DMS 273 (cell line): ENCODE data around the gene ANXA4.
"Not testable (repeated sequence)": the region's sequence is repeated elsewhere in the genome, so short reads cannot be mapped to it uniquely, and the experiment has no call there.

Source experiments
- DNase-seq: peaks from one replicate; lab custom pipeline; 2025; ENCODE audit not compliant: unreplicated experiment; lab: John Stamatoyannopoulos, UW

The ANXA4 gene

GRCh38 chr2:69802781-69803367, 60.9 kb downstream of the ANXA4 start:
- not testable (repeated sequence) for DNase-seq

- no peak for DNase-seq
Measured at GRCh38 chr2:69804416-69804815, 62.5 kb downstream of the ANXA4 start.

GRCh38 chr2:69805887-69806286, 64.0 kb downstream of the ANXA4 start:
- no peak for DNase-seq

- DNase-seq = no peak
Measured at GRCh38 chr2:69807821-69808540, 66.0 kb downstream of the ANXA4 start.

GRCh38 chr2:69810550-69810949, 68.6 kb downstream of the ANXA4 start:
- DNase-seq = no peak

- no peak for DNase-seq
Measured at GRCh38 chr2:69811018-69811417, 69.1 kb downstream of the ANXA4 start.

- no peak for DNase-seq
Measured at GRCh38 chr2:69811591-69811990, 69.7 kb downstream of the ANXA4 start.

GRCh38 chr2:69815717-69816116, 73.8 kb downstream of the ANXA4 start:
- DNase-seq = no peak

- peak; percentile 94 for DNase-seq
Measured at GRCh38 chr2:69816923-69817542, 75.1 kb downstream of the ANXA4 start.

GRCh38 chr2:69817729-69818501, 76.0 kb downstream of the ANXA4 start:
- DNase-seq = peak; percentile 19

- no peak for DNase-seq
Measured at GRCh38 chr2:69827796-69828540, 86.0 kb downstream of the ANXA4 start.

- no peak for DNase-seq
Measured at GRCh38 chr2:69828938-69829255, 87.0 kb downstream of the ANXA4 start.

- DNase-seq = peak; percentile 99
Measured at GRCh38 chr2:69829256-69830044, 87.5 kb downstream of the ANXA4 start, which contains the start of gene GMCL1. Gene GMCL1 (plus strand): TSS chr2:69829660. CDS start chr2:69829893, 233 bp downstream.

- DNase-seq = peak; percentile 65
Measured at GRCh38 chr2:69830045-69830905, 88.3 kb downstream of the ANXA4 start.

- DNase-seq = not testable (repeated sequence)
Measured at GRCh38 chr2:69830906-69831241, 88.9 kb downstream of the ANXA4 start.

- DNase-seq = no peak
Measured at GRCh38 chr2:69831354-69831905, 89.5 kb downstream of the ANXA4 start.

GRCh38 chr2:69833752-69834151, 91.8 kb downstream of the ANXA4 start:
- DNase-seq = no peak

GRCh38 chr2:69835666-69836065, 93.7 kb downstream of the ANXA4 start:
- DNase-seq = no peak

- no peak for DNase-seq
Measured at GRCh38 chr2:69836316-69836715, 94.4 kb downstream of the ANXA4 start.
